CD4-positive, alpha-beta memory T cell (primary cell): ENCODE data around the gene MTHFD2. TPM values are rescaled to one million over a fixed set of nuclear protein-coding genes. Genes with fewer than 3 reads are reported as not detected.

Experiments
- CTCF ChIA-PET: fragments of 350-600 bp; sonication (Branson Sonifier 250); formaldehyde crosslinking; loops from one replicate; lab custom pipeline; 2021; ENCODE audit warnings: inconsistent platforms; ENCODE audit not compliant: partially characterized antibody; lab: Charles Lee
- POLR2A ChIA-PET: fragments of 350-600 bp; sonication (Branson Sonifier 250); formaldehyde crosslinking; loops from one replicate; lab custom pipeline; 2021; ENCODE audit not compliant: partially characterized antibody; lab: Charles Lee
- DNase-seq, 5 donors: peaks; one replicate each; pipeline versions ENCODE4 v3.0.0 to v3.0.0-alpha.2; 2020 to 2022; ENCODE audit warnings: mixed read lengths in 1 of 5
- H3K27ac ChIP-seq: one replicate; pipeline ENCODE4 v1.7.0; 2013; ENCODE audit warnings: low read depth, low read length
- H3K27me3 ChIP-seq: 2 replicates; pipeline ENCODE4 v1.7.0; 2013; ENCODE audit warnings: mild to moderate bottlenecking, low read length, moderate library complexity; ENCODE audit not compliant: insufficient read depth
- H3K36me3 ChIP-seq: 2 replicates; pipeline ENCODE4 v1.7.0; 2013; ENCODE audit warnings: mild to moderate bottlenecking, low read length, moderate library complexity; ENCODE audit not compliant: insufficient read depth
- H3K4me1 ChIP-seq: 2 replicates; pipeline ENCODE4 v1.7.0; 2013; ENCODE audit warnings: mild to moderate bottlenecking, low read length, moderate library complexity; ENCODE audit not compliant: insufficient read depth
- H3K4me3 ChIP-seq, 2 donors: one replicate each; pipeline ENCODE4 v1.7.0; 2013; ENCODE audit warnings: low read length in 2 of 2, mild to moderate bottlenecking in 1 of 2
- H3K9me3 ChIP-seq, 2 donors: one replicate each; pipeline ENCODE4 v1.7.0; 2013; ENCODE audit warnings: low read length in 2 of 2, control low read depth in 1 of 2; ENCODE audit not compliant: control insufficient read depth in 1 of 2
- H3K27ac Mint-ChIP-seq, 7 donors: one replicate each; pipeline ENCODE4 v1.8.0; 2020 to 2021; ENCODE audit warnings: mixed read lengths in 7 of 7, mild to moderate bottlenecking in 6 of 7, inconsistent platforms in 3 of 7, moderate library complexity in 3 of 7
- H3K27me3 Mint-ChIP-seq, 2 donors: one replicate each; pipeline ENCODE4 v1.8.0; 2020 to 2021; ENCODE audit warnings: mixed read lengths in 2 of 2
- H3K36me3 Mint-ChIP-seq, 2 donors: one replicate each; pipeline ENCODE4 v1.8.0; 2020 to 2021; ENCODE audit warnings: mixed read lengths in 2 of 2, inconsistent platforms in 1 of 2, mild to moderate bottlenecking in 1 of 2
- H3K4me1 Mint-ChIP-seq, 4 donors: one replicate each; pipeline ENCODE4 v1.8.0; 2020 to 2021; ENCODE audit warnings: mixed read lengths in 4 of 4, mild to moderate bottlenecking in 1 of 4
- H3K4me3 Mint-ChIP-seq, 8 donors: one replicate each; pipeline ENCODE4 v1.8.0; 2020 to 2021; ENCODE audit warnings: mixed read lengths in 8 of 8, mild to moderate bottlenecking in 7 of 8, moderate library complexity in 6 of 8, inconsistent platforms in 3 of 8
- H3K9me3 Mint-ChIP-seq, 8 donors: one replicate each; pipeline ENCODE4 v1.8.0; 2020 to 2021; ENCODE audit warnings: mixed read lengths in 8 of 8, mild to moderate bottlenecking in 5 of 8, inconsistent platforms in 3 of 8, moderate library complexity in 1 of 8
- intact Hi-C: fragments of 100-400 bp; cut with micrococcal nuclease; formaldehyde crosslinking; loops from one replicate; pipeline ENCODE4 v1.15.1; 2023
- polyA plus RNA-seq, 2 donors: library from polyadenylated mRNA; unstranded; fragments of 300-500 nt; fragmentation: Illumina TruSeq; gene quantifications; one replicate each; pipeline ENCODE4 v1.2.3, GENCODE V29; 2021
- total RNA-seq, 2 experiments: library from RNA; stranded (reverse); gene quantifications; one replicate each; pipeline ENCODE4 v1.2.3, GENCODE V29; 2021

The MTHFD2 gene
- total RNA-seq (10 to 100 TPM; 23.8 to 25.0 TPM), polyA plus RNA-seq (10 to 100 TPM; 13.7 to 16.3 TPM)

- intact Hi-C loops: loop anchor here (1.0 to 10.0 kb wide), 6 partner anchors 8 to 811 kb away; partner anchors contain the start of genes ALMS1, BOLA3 and MOB1A
Observed at GRCh38 chr2:74198461-74199274, at the start of gene MTHFD2. Gene MTHFD2, plus strand, starts transcription at chr2:74198615. Its CDS starts 27 bp downstream, at chr2:74198642.

DNA sequence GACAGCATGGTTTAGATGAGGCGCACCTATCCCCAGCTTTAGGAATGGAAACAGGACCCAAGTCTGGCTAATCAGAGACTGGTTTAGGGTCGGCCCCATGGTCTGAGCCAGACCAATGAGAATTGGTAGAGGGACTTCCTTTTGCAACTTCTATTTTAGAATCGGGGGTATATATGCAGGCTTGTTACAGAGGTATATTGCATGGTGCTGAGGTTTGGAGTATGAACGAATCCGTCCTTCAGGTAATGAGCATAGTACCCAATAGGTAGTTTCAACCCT lies 49.2 kb upstream of the MTHFD2 start:
- CTCF ChIA-PET: interaction anchor here (0.8 to 9.4 kb wide), 7 partner anchors 13 to 325 kb away, joined by 3 to 114 read pairs (median 5); partner anchors contain the start of genes MOB1A and STAMBP
- H3K4me3 Mint-ChIP-seq: no peak overlapping the region
- intact Hi-C loops: loop anchor here (10.0 kb wide), 1 partner anchor 324 kb away; the partner anchor contains the start of gene STAMBP

More at GRCh38 chr2:74198461-74199274, at the start of gene MTHFD2:
- Mint-ChIP-seq H3K9me3 (no peaks in the 10 kb centered on the region), H3K27ac (peak within 1 kb of the TSS; percentile 89 to 100 (median 99)), H3K4me1 (peaks cover 20 to 41% (median 31%) of the 10 kb centered on the region in 4 donors), H3K4me3 (peak within 1 kb of the TSS; percentile 94 to 100 (median 98)), H3K27me3 (no peaks in the 10 kb centered on the region), H3K36me3 (peaks cover 3 to 4% of the 10 kb centered on the region in 2 donors)
- CTCF ChIA-PET: interaction anchor here (0.8 to 3.7 kb wide), 13 partner anchors 8 to 373 kb away, joined by 3 to 51 read pairs (median 6); partner anchors contain the start of genes MOB1A and STAMBP
- H3K9me3 ChIP-seq: no peaks in the 10 kb centered on the region
- H3K27me3 ChIP-seq: no peaks in the 10 kb centered on the region
- peak within 1 kb of the TSS; percentile 86 for H3K27ac ChIP-seq
- peak; percentile 84 to 89 (median 86) for DNase-seq
- H3K4me3 ChIP-seq: peak within 1 kb of the TSS; percentile 85 to 91
- POLR2A ChIA-PET: interaction anchor here (0.5 to 6.1 kb wide), 19 partner anchors 9 to 462 kb away, joined by 3 to 128 read pairs (median 4); partner anchors contain the start of genes BOLA3, DGUOK, MOB1A and STAMBP
- H3K4me1 ChIP-seq: peaks cover 35% of the 10 kb centered on the region
- H3K36me3 ChIP-seq: no peaks in the 10 kb centered on the region

DNA sequence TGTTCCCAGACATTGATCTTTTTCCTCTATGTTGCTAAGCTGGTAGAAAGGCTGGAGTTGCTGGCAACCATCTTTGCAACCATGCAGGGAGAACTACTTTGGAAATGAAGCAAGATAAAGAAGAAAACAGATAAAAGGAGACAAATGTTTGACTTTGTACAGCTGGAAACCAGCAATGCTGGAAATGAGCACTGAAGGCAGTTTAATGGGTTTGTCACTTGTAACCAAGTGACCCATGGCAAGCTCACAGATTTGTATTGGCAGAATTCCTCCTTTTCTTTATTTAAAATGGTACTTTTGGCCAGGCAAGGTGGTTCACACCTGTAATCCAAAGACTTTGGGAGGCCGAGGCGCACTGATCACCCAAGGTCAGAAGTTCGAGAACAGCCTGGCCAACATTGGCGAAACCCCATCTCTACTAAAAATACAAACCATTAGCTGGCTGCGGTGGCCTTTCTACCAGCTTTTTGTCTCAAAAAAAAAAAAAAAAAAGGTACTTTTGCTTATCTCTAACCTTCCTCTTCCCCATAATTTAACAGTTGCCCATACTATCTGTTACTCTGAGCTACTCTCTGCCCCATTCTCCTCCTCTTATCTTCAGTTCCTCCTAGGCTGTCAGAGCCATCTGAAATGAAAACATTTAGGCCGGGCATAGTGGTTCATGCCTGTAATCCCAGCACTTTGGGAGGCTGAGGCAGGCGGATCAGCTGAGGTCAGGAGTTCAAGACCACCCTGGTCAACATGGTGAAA lies 48.7 kb upstream of the MTHFD2 start:
- peaks cover 4% of the 10 kb centered on the region for H3K36me3 ChIP-seq

More for the DNA sequence above, 49.2 kb upstream of the MTHFD2 start:
- Histone ChIP-seq H3K4me1 (peaks cover 18% of the 10 kb centered on the region), H3K9me3 (no peaks in the 10 kb centered on the region), H3K27ac (no peak overlapping the region), H3K27me3 (no peaks in the 10 kb centered on the region), H3K36me3 (peaks cover 7% of the 10 kb centered on the region), H3K4me3 (no peak overlapping the region)
- H3K9me3 Mint-ChIP-seq: peaks cover 0 to 2% (median 0%) of the 10 kb centered on the region in 8 donors
- no peak for DNase-seq
- H3K36me3 Mint-ChIP-seq: peaks cover 4 to 27% of the 10 kb centered on the region in 2 donors
- H3K27ac Mint-ChIP-seq: peak overlapping the region in 4 of 7 donors; percentile 15 to 83 (median 58)
- POLR2A ChIA-PET: interaction anchor here (0.8 to 3.2 kb wide), 3 partner anchors 28 to 162 kb away, joined by 5 to 23 read pairs (median 23); partner anchors contain the start of gene MOB1A
- no peaks in the 10 kb centered on the region for H3K27me3 Mint-ChIP-seq
- H3K4me1 Mint-ChIP-seq: peaks cover 0 to 8% (median 4%) of the 10 kb centered on the region in 4 donors

GRCh38 chr2:74152954-74153353 lies 45.5 kb upstream of the MTHFD2 start:
- DNase-seq: no peak
- Mint-ChIP-seq H3K4me3 (no peak overlapping the region), H3K27ac (peak overlapping the region in 3 of 7 donors; percentile 18 to 83 (median 70)), H3K4me1 (peaks cover 0 to 4% (median under 1%) of the 10 kb centered on the region in 4 donors), H3K36me3 (peaks cover 10 to 50% of the 10 kb centered on the region in 2 donors), H3K9me3 (peaks cover 0 to 2% (median 0%) of the 10 kb centered on the region in 8 donors), H3K27me3 (no peaks in the 10 kb centered on the region)
- H3K27me3 ChIP-seq: no peaks in the 10 kb centered on the region
- intact Hi-C loops: loop anchor here (10.0 kb wide), 1 partner anchor 182 kb away; no protein-coding TSS in a partner anchor
- H3K4me3 ChIP-seq: no peak overlapping the region
- no peaks in the 10 kb centered on the region for H3K9me3 ChIP-seq
- peaks cover 25% of the 10 kb centered on the region for H3K36me3 ChIP-seq
- POLR2A ChIA-PET: interaction anchor here (1.3 to 1.7 kb wide), 2 partner anchors 25 to 27 kb away, joined by 3 to 4 read pairs; no protein-coding TSS in a partner anchor
- CTCF ChIA-PET: interaction anchor here (3.0 to 9.4 kb wide), 2 partner anchors 26 to 328 kb away, joined by 17 to 114 read pairs; partner anchors contain the start of genes MOB1A and STAMBP
- no peak overlapping the region for H3K27ac ChIP-seq
- peaks cover 4% of the 10 kb centered on the region for H3K4me1 ChIP-seq

More for the DNA sequence above, 48.7 kb upstream of the MTHFD2 start:
- H3K9me3 ChIP-seq: no peaks in the 10 kb centered on the region
- Mint-ChIP-seq H3K27ac (peak overlapping the region in 6 of 7 donors; percentile 15 to 83 (median 42)), H3K9me3 (peaks cover 0 to 2% (median 0%) of the 10 kb centered on the region in 8 donors), H3K36me3 (peaks cover 4 to 27% of the 10 kb centered on the region in 2 donors), H3K4me1 (peaks cover 0 to 8% (median 4%) of the 10 kb centered on the region in 4 donors), H3K27me3 (no peaks in the 10 kb centered on the region), H3K4me3 (peak overlapping the region in 2 of 8 donors; percentile 7 to 8)
- H3K27me3 ChIP-seq: no peaks in the 10 kb centered on the region
- H3K4me3 ChIP-seq: no peak overlapping the region
- POLR2A ChIA-PET: interaction anchor here (0.8 to 3.2 kb wide), 5 partner anchors 29 to 326 kb away, joined by 3 to 23 read pairs (median 6); partner anchors contain the start of gene MOB1A
- peaks cover 18% of the 10 kb centered on the region for H3K4me1 ChIP-seq
- H3K27ac ChIP-seq: no peak overlapping the region
- CTCF ChIA-PET: interaction anchor here (0.6 to 9.4 kb wide), 9 partner anchors 14 to 325 kb away, joined by 3 to 114 read pairs (median 5); partner anchors contain the start of genes MOB1A, MTHFD2 and STAMBP
- DNase-seq: no peak
- intact Hi-C loops: loop anchor here (10.0 kb wide), 2 partner anchors 185 to 325 kb away; partner anchors contain the start of gene STAMBP

DNA sequence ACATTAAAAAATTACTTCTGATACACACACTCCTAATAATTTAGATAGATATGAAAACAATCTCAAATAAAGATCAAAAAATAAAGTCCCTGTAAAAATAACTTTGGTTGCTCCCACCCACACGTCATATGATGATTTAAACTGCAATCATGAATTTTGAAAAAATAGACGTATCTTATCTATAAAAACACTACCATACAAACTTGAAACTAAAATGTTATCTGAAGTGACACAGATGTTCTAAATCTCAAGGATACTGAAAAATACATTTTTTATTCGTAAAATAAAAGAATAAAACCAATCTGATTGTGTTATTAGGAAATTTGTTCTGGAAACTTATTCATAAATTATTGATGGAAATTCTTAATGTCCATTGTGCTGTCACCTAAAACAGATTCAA lies 42.6 kb upstream of the MTHFD2 start:
- Mint-ChIP-seq H3K27me3 (no peaks in the 10 kb centered on the region), H3K27ac (peak overlapping the region in 1 of 7 donors; percentile 19), H3K36me3 (peaks cover 22 to 69% of the 10 kb centered on the region in 2 donors), H3K4me3 (no peak overlapping the region), H3K4me1 (peaks cover 0 to 4% (median 0%) of the 10 kb centered on the region in 4 donors), H3K9me3 (no peaks in the 10 kb centered on the region)
- DNase-seq: no peak
- CTCF ChIA-PET: interaction anchor here (1.1 to 3.0 kb wide), 4 partner anchors 8 to 332 kb away, joined by 4 to 17 read pairs (median 9); partner anchors contain the start of genes BOLA3 and MOB1A
- H3K4me1 ChIP-seq: no peaks in the 10 kb centered on the region
- no peaks in the 10 kb centered on the region for H3K9me3 ChIP-seq
- H3K27me3 ChIP-seq: no peaks in the 10 kb centered on the region
- H3K27ac ChIP-seq: no peak overlapping the region
- H3K4me3 ChIP-seq: no peak overlapping the region
- intact Hi-C loops: loop anchor here (10.0 kb wide), 1 partner anchor 179 kb away; no protein-coding TSS in a partner anchor
- peaks cover 52% of the 10 kb centered on the region for H3K36me3 ChIP-seq
- POLR2A ChIA-PET: no interaction called here

GRCh38 chr2:74162951-74163350 lies 35.5 kb upstream of the MTHFD2 start:
- intact Hi-C loops: no loop called here
- H3K27ac Mint-ChIP-seq: peak overlapping the region in 1 of 7 donors; percentile 57
- Histone ChIP-seq H3K9me3 (no peaks in the 10 kb centered on the region), H3K4me3 (no peak overlapping the region), H3K4me1 (no peaks in the 10 kb centered on the region), H3K36me3 (peaks cover 63% of the 10 kb centered on the region), H3K27ac (no peak overlapping the region), H3K27me3 (no peaks in the 10 kb centered on the region)
- peaks cover 7 to 12% (median 8%) of the 10 kb centered on the region in 4 donors for H3K4me1 Mint-ChIP-seq
- no peaks in the 10 kb centered on the region for H3K27me3 Mint-ChIP-seq
- CTCF ChIA-PET: interaction anchor here (2.2 kb wide), 1 partner anchor 15 kb away, joined by 10 read pairs; the partner anchor contains the start of gene BOLA3
- POLR2A ChIA-PET: interaction anchor here (0.8 kb wide), 1 partner anchor 36 kb away, joined by 3 read pairs; the partner anchor contains the start of gene MTHFD2
- no peak for DNase-seq
- no peak overlapping the region for H3K4me3 Mint-ChIP-seq
- peaks cover 0 to 6% (median 1%) of the 10 kb centered on the region in 8 donors for H3K9me3 Mint-ChIP-seq
- H3K36me3 Mint-ChIP-seq: peaks cover 48 to 65% of the 10 kb centered on the region in 2 donors
